Ammon's horn (tissue), 1 donor: ENCODE data around the gene ZNF385A.

ENCODE experiments used
- DNase-seq: peaks from one replicate; pipeline ENCODE4 v3.0.0-alpha.2; 2016; ENCODE audit warnings: low spot score

The ZNF385A gene

GRCh38 chr12:54392485-54393206 lies 8.1 kb upstream of the ZNF385A start:
- DNase-seq: no peak

- DNase-seq: no peak
Observed at GRCh38 chr12:54390668-54391551, 6.4 kb upstream of the ZNF385A start.

GRCh38 chr12:54390176-54390667 lies 5.7 kb upstream of the ZNF385A start:
- no peak for DNase-seq

- no peak for DNase-seq
Observed at GRCh38 chr12:54389607-54390175, 5.2 kb upstream of the ZNF385A start.

- no peak for DNase-seq
Observed at GRCh38 chr12:54389134-54389508, 4.6 kb upstream of the ZNF385A start.

- no peak for DNase-seq
Observed at GRCh38 chr12:54388237-54389133, 4.0 kb upstream of the ZNF385A start.

- no peak for DNase-seq
Observed at GRCh38 chr12:54387114-54387467, 2.6 kb upstream of the ZNF385A start.

- DNase-seq: no peak
Observed at GRCh38 chr12:54386403-54387113, 2.0 kb upstream of the ZNF385A start.

GRCh38 chr12:54385251-54385914 lies 850 bp upstream of the ZNF385A start:
- DNase-seq: peak; percentile 69

GRCh38 chr12:54383041-54383609 lies 1.4 kb downstream of the ZNF385A start:
- no peak for DNase-seq

GRCh38 chr12:54381136-54381535 lies 3.4 kb downstream of the ZNF385A start:
- DNase-seq: no peak

- peak; percentile 94 for DNase-seq
Observed at GRCh38 chr12:54379398-54380201, 4.9 kb downstream of the ZNF385A start.

- peak; percentile 60 for DNase-seq
Observed at GRCh38 chr12:54378796-54379397, 5.6 kb downstream of the ZNF385A start.

GRCh38 chr12:54377797-54378515 lies 6.6 kb downstream of the ZNF385A start:
- no peak for DNase-seq

- no peak for DNase-seq
Observed at GRCh38 chr12:54377007-54377406, 7.5 kb downstream of the ZNF385A start.

GRCh38 chr12:54376596-54376995 lies 7.9 kb downstream of the ZNF385A start:
- no peak for DNase-seq

- DNase-seq: no peak
Observed at GRCh38 chr12:54375259-54375579, 9.3 kb downstream of the ZNF385A start.

GRCh38 chr12:54374562-54375258 lies 9.8 kb downstream of the ZNF385A start:
- no peak for DNase-seq
